ENCODE measurements around the gene NDRG4.

GRCh38 chr16:58450590-58450989 lies 49.4 kb upstream of the NDRG4 start:
- no peak for TF ChIP-seq POLR2AphosphoS5 (IDR thresholded peaks at IDR 0.05; ENCODE audit: borderline replicate concordance, low read depth, low read length)
- TF ChIP-seq EZH2 (IDR thresholded peaks at IDR 0.05) = no peak
- TF ChIP-seq FOXP2 (optimal IDR thresholded peaks at IDR 0.05; ENCODE audit: control extremely low read depth, extremely low read length, insufficient read depth) = no peak

Data from SK-N-MC (cell line).